ENCODE data around the gene C1orf159. TPM values are rescaled to one million over a fixed set of nuclear protein-coding genes. Genes with fewer than 3 reads are reported as not detected.

C1orf159 gene
- total and polyA plus RNA-seq, 9 of the 15 experiments (the other 6 are each of a cell fraction or from before 2014, with no cell fraction given) = 0.28 to 54.9 (median 10.6) TPM

GRCh38 chr1:1115786-1116700 lies at the start of gene C1orf159 (continued):
- TF ChIP-seq, protein P1, sequence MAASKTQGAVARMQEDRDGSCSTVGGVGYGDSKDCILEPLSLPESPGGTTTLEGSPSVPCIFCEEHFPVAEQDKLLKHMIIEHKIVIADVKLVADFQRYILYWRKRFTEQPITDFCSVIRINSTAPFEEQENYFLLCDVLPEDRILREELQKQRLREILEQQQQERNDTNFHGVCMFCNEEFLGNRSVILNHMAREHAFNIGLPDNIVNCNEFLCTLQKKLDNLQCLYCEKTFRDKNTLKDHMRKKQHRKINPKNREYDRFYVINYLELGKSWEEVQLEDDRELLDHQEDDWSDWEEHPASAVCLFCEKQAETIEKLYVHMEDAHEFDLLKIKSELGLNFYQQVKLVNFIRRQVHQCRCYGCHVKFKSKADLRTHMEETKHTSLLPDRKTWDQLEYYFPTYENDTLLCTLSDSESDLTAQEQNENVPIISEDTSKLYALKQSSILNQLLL (CRISPR knock-in tag; IDR thresholded peaks at IDR 0.05; ENCODE audit: borderline replicate concordance) = no peak
- TF ChIP-seq CBFA2T3 (IDR thresholded peaks at IDR 0.05) = no peak
- TF ChIP-seq SMARCA4 (IDR thresholded peaks at IDR 0.05) = no peak
- TF ChIP-seq ZNF134 (CRISPR knock-in tag; conservative IDR thresholded peaks at IDR 0.05) = peak; percentile 77
- TF ChIP-seq, protein P2, sequence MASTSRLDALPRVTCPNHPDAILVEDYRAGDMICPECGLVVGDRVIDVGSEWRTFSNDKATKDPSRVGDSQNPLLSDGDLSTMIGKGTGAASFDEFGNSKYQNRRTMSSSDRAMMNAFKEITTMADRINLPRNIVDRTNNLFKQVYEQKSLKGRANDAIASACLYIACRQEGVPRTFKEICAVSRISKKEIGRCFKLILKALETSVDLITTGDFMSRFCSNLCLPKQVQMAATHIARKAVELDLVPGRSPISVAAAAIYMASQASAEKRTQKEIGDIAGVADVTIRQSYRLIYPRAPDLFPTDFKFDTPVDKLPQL (IDR thresholded peaks at IDR 0.05; ENCODE audit: extremely low read depth, insufficient read length) = no peak
- no peak for TF ChIP-seq TFAM (CRISPR knock-in tag; conservative IDR thresholded peaks at IDR 0.05)
- no peak for TF ChIP-seq EP400 (IDR thresholded peaks at IDR 0.05)
- 0 out of 2 replicates have a peak, but pooled peaks have one; percentile 13 for TF ChIP-seq REST (IDR thresholded peaks at IDR 0.05; ENCODE audit: borderline replicate concordance)
- no peak; the same call in 1 of the 2 replicates for TF ChIP-seq REST (CRISPR knock-in tag; IDR thresholded peaks at IDR 0.05; ENCODE audit: low read depth)
- TF ChIP-seq ZFP36 (IDR thresholded peaks at IDR 0.05; ENCODE audit: low read depth, low read length, partially characterized antibody) = no peak
- TF ChIP-seq ZNF124 (CRISPR knock-in tag; IDR thresholded peaks at IDR 0.05) = no peak
- peak; percentile 69 for TF ChIP-seq RBFOX2 (IDR thresholded peaks at IDR 0.05; ENCODE audit: low read depth, low read length)
- TF ChIP-seq, protein P3, sequence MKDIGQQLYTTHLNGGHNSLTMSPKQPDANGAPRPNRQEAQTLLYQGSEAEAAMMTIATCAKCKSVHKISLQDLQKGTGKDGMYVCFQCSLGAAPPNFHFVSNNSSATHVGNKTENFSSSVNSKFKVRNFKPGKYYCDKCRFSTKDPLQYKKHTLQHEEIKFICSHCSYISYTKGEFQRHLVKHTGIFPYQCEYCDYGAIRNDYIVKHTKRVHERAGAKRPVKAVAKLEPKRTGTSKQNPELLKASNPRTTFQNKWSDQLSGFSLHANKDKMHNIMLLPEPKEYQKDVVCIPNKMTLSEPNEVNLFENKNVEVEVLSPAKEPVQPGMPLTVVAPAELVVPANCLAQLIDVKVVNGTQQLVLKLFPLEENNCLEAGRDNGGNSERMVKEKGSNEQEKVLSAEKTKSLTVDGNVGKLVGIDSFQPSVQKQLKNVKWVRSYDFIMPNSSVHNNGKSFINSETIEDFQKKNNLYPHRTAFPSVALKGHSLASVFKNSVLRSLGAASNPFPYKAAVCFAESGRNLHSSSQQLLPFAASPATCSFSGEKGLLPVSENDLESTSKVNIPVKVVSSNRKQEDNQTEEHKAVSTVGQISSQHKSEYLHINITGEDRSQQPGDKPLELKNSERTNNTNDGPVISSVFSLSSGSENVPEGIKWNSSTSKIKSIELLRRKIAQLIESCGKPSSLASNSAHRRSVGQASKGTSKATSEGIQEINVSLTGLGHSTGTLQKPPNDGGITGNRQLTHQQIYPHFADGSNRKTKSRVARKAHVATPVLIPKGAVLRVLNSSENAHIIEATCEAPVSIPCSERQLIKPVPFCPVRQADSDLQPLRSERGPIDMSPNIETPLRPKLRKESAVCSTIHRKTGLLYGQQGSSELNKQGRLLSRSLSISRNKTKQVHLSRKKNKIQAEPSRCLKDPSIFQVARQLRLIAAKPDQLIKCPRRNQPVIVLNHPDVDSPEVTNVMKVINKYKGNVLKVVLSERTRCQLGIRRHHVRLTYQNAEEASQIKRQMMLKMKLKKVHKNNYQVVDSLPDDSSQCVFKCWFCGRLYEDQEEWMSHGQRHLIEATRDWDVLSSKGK (CRISPR knock-in tag; IDR thresholded peaks at IDR 0.05) = no peak
- TF ChIP-seq NFRKB (IDR thresholded peaks at IDR 0.05; ENCODE audit: low read depth) = no peak
